Measurements from ENCODE around the gene ITGAD. TPM values are rescaled to one million over a fixed set of nuclear protein-coding genes. Genes with fewer than 3 reads are reported as not detected.

Gene ITGAD
- total RNA-seq, 1 donor from 2014 or later: not detected

DNA sequence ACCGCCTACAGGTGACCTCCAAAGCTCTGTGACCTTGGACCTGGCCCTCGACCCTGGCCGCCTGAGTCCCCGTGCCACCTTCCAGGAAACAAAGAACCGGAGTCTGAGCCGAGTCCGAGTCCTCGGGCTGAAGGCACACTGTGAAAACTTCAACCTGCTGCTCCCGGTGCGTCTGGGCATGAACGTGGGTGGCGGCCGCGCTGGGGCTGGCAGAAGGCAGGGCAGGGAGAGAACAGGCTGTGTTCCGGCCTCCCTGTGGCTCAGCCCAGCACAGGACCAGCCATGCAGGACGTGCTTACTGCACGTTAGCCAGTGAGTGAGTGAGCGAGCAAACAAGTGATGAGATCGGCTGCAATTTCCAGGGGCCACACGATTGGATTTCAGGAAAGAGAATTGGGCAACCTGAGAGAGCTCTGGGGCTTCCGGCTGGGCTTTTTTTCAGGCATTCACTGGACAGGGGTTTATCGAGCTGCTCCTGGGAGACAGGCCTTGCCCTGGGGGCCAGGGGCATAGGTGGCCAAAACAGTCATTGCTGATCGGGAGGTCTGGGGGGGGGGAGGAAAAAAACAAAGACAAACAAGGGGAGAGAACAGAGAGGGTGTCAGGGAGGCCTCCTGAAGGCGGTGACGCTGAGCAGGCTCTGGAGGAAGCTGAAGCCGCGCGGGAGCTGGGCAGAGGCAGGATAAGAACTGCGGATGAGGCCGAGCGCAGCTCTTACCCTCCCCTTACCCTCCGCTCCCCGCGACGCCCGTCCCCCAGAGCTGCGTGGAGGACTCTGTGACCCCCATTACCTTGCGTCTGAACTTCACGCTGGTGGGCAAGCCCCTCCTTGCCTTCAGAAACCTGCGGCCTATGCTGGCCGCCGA is 21.3 kb upstream of the ITGAD start:
- Mint-ChIP-seq H3K4me1 (ENCODE audit: low read depth, unreplicated experiment) (no peaks in the 10 kb centered on the region), H3K9me3 (ENCODE audit: unreplicated experiment) (peaks cover 13% of the 10 kb centered on the region), H3K27ac (ENCODE audit: unreplicated experiment) (no peak overlapping the region), H3K27me3 (ENCODE audit: low read depth, unreplicated experiment) (peaks cover 43% of the 10 kb centered on the region), H3K4me3 (ENCODE audit: unreplicated experiment) (no peak overlapping the region), H3K36me3 (ENCODE audit: low read depth, unreplicated experiment) (no peaks in the 10 kb centered on the region)
- Histone ChIP-seq H3K4me1 (ENCODE audit: insufficient read depth, low read length) (no peaks in the 10 kb centered on the region), H4K20me1 (ENCODE audit: insufficient read depth, low read length) (no peaks in the 10 kb centered on the region), H3K9ac (ENCODE audit: low read length) (no peak overlapping the region), H2AFZ (ENCODE audit: low read depth, low read length) (no peak overlapping the region), H3K4me2 (ENCODE audit: low read length) (no peak overlapping the region), H3K9me3 (ENCODE audit: insufficient read depth, low read depth, low read length) (peaks cover 3% of the 10 kb centered on the region), H3K36me3 (ENCODE audit: insufficient read depth, low read length) (no peaks in the 10 kb centered on the region), H3K27me3 (ENCODE audit: insufficient read depth, low read length) (no peaks in the 10 kb centered on the region), H3K79me2 (ENCODE audit: insufficient read depth, low read length) (no peaks in the 10 kb centered on the region), H3K27ac (ENCODE audit: low read depth, low read length) (no peak overlapping the region), H3K4me3 (ENCODE audit: insufficient read depth, low read depth, low read length) (no peak overlapping the region)
- FAIRE-seq: no peak
- DNase-seq (ENCODE audit: low read depth): no peak
- TF ChIP-seq, protein P1, sequence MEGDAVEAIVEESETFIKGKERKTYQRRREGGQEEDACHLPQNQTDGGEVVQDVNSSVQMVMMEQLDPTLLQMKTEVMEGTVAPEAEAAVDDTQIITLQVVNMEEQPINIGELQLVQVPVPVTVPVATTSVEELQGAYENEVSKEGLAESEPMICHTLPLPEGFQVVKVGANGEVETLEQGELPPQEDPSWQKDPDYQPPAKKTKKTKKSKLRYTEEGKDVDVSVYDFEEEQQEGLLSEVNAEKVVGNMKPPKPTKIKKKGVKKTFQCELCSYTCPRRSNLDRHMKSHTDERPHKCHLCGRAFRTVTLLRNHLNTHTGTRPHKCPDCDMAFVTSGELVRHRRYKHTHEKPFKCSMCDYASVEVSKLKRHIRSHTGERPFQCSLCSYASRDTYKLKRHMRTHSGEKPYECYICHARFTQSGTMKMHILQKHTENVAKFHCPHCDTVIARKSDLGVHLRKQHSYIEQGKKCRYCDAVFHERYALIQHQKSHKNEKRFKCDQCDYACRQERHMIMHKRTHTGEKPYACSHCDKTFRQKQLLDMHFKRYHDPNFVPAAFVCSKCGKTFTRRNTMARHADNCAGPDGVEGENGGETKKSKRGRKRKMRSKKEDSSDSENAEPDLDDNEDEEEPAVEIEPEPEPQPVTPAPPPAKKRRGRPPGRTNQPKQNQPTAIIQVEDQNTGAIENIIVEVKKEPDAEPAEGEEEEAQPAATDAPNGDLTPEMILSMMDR (IDR thresholded peaks at IDR 0.05; ENCODE audit: insufficient read depth, low read depth, low read length): no peak
- TF ChIP-seq EZH2 (IDR thresholded peaks at IDR 0.05; ENCODE audit: insufficient read depth, low read length): no peak

DNA sequence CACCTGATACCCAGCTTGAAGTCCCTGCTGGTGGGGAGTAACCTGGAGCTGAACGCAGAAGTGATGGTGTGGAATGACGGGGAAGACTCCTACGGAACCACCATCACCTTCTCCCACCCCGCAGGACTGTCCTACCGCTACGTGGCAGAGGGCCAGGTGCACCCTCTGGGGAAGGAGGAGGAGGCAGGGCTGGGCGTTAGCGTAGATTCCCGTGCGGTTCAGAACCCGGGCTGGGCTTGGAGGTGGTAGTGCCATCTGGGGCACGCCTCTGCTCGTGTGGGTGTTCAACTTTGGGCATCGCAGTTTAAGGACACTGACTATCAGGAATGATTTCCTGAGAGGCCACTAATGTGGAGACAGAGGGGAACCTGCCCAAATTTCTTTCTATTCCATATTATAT is 19.9 kb upstream of the ITGAD start:
- no peaks in the 10 kb centered on the region for H3K4me1 Mint-ChIP-seq (ENCODE audit: low read depth, unreplicated experiment)
- no peak overlapping the region for H3K27ac Mint-ChIP-seq (ENCODE audit: unreplicated experiment)
- no peaks in the 10 kb centered on the region for H4K20me1 ChIP-seq (ENCODE audit: insufficient read depth, low read length)

More for the DNA sequence above, 19.9 kb upstream of the ITGAD start:
- H3K36me3 ChIP-seq (ENCODE audit: insufficient read depth, low read length): no peaks in the 10 kb centered on the region
- no peaks in the 10 kb centered on the region for H3K79me2 ChIP-seq (ENCODE audit: insufficient read depth, low read length)
- Mint-ChIP-seq H3K36me3 (ENCODE audit: low read depth, unreplicated experiment) (no peaks in the 10 kb centered on the region), H3K4me3 (ENCODE audit: unreplicated experiment) (no peak overlapping the region), H3K9me3 (ENCODE audit: unreplicated experiment) (peaks cover 13% of the 10 kb centered on the region), H3K27me3 (ENCODE audit: low read depth, unreplicated experiment) (peaks cover 40% of the 10 kb centered on the region)
- H2AFZ ChIP-seq (ENCODE audit: low read depth, low read length): no peak overlapping the region
- no peak overlapping the region for H3K9ac ChIP-seq (ENCODE audit: low read length)
- H3K27ac ChIP-seq (ENCODE audit: low read depth, low read length): no peak overlapping the region
- H3K4me1 ChIP-seq (ENCODE audit: insufficient read depth, low read length): no peaks in the 10 kb centered on the region
- H3K27me3 ChIP-seq (ENCODE audit: insufficient read depth, low read length): no peaks in the 10 kb centered on the region
- no peak for FAIRE-seq
- no peak for DNase-seq (ENCODE audit: low read depth)
- TF ChIP-seq EZH2 (IDR thresholded peaks at IDR 0.05; ENCODE audit: insufficient read depth, low read length): no peak
- TF ChIP-seq, protein P1 (IDR thresholded peaks at IDR 0.05; ENCODE audit: insufficient read depth, low read depth, low read length): no peak
- no peak overlapping the region for H3K4me2 ChIP-seq (ENCODE audit: low read length)
- H3K4me3 ChIP-seq (ENCODE audit: insufficient read depth, low read depth, low read length): no peak overlapping the region
- peaks cover 3% of the 10 kb centered on the region for H3K9me3 ChIP-seq (ENCODE audit: insufficient read depth, low read depth, low read length)

All from astrocyte (in vitro differentiated cells and primary cell).